H1 (cell line): Measurements from ENCODE around the gene WNK4. TPM values are rescaled to one million over a fixed set of nuclear protein-coding genes. Genes with fewer than 3 reads are reported as not detected.

ENCODE experiments used
- CHD7 ChIP-seq: fragments of 300-600 bp; sonication (generic); IDR thresholded peaks from 2 replicates; pipeline ENCODE4 v1.7.1; 2012; ENCODE audit warnings: low read length, moderate library complexity, mild to moderate bottlenecking, inconsistent platforms; ENCODE audit not compliant: insufficient replicate concordance
- E2F6 ChIP-seq: IDR thresholded peaks from 2 replicates; pipeline ENCODE4 v1.6.1; 2012; ENCODE audit warnings: inconsistent platforms
- GTF2F1 ChIP-seq: IDR thresholded peaks from 2 replicates; pipeline ENCODE4 v1.6.1; 2012; ENCODE audit warnings: low read depth, low read length, improper control_type of control experiment, borderline replicate concordance
- NANOG ChIP-seq: IDR thresholded peaks from 2 replicates; pipeline ENCODE4 v1.6.1; 2011; ENCODE audit warnings: low read length, low read depth, mild to moderate bottlenecking, inconsistent platforms; ENCODE audit not compliant: insufficient read depth, poor library complexity, severe bottlenecking
- SP4 ChIP-seq: IDR thresholded peaks from 2 replicates; pipeline ENCODE4 v1.6.1; 2012; ENCODE audit warnings: low read length, inconsistent platforms
- polyA plus RNA-seq, 7 experiments: library from polyadenylated mRNA; depleted of rRNA in 3 of 7; stranded (reverse) in 5 of 7; unstranded in 2 of 7; fragments of >200 nt in 5 of 7; fragments of 200-250 nt in 2 of 7; gene quantifications; 1 replicate in 5 of 7; 2 replicates in 1 of 7; 4 replicates in 1 of 7; pipeline versions ENCODE4 v1.2.1 to v1.2.3, GENCODE V29; 2011 to 2013; ENCODE audit warnings: missing spikeins in 2 of 7, mixed read lengths in 2 of 7
- total RNA-seq: library from RNA; stranded (reverse); fragmentation: NEBNext Ultra II Directional; extraction: Animal tissue kit (Norgen Biotek cat#: 25700); gene quantifications from 2 replicates; pipeline ENCODE4 v1.2.1, GENCODE V29; 2021
- TF ChIP-seq, protein P1 (sequence below), 3 experiments: IDR thresholded peaks; 1 replicate in 2 of 3; 2 replicates in 1 of 3; pipeline versions ENCODE4 v1.5.1 to v1.6.1; 2011; ENCODE audit warnings: low read length in 3 of 3, mild to moderate bottlenecking in 3 of 3, inconsistent platforms in 2 of 3, low read depth in 1 of 3, moderate library complexity in 1 of 3; ENCODE audit not compliant: insufficient read depth in 1 of 3; ENCODE audit errors: control extremely low read depth in 1 of 3

Gene WNK4
- total and polyA plus RNA-seq, 2 of the 8 experiments (the other 6 are each of a cell fraction or from before 2014, with no cell fraction given): 0.21 to 1.7 TPM

DNA sequence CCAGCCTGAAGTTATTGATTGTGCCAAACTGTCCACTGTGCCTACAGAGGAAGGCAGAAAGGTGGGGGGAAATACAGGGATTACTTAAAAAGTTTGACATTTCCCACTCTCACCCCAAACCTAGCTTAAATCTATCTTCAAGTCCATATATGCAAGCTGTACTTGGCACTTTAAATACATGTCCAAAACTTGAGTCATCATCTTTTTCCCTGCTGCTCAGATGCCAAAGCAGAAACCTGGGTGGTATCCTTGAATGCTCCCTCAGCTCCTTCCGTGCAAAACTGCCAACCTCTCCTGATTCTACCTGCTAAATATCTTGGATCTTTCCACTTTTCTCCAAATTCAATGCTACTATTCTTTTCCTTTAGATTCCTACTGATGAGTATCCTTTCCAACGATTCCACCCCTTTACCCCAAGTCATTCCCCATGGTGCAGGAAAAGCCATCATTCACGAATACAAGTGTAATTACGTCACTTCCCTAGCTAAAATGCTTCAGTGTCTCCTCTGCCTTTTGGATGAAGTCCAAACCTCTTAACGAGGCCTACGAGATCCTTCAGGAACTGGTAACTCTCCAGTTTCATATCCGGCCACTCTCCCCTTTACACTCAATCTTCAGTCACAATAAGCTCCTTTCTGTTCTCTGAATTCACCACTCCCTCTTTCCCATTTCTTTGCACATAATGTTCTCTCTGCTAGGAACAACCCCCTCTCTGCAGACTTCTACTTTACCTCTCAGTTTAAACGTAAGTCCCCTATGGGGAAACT, 34.4 kb downstream of the WNK4 start (continued):
- TF ChIP-seq CHD7: no peak
- TF ChIP-seq E2F6: no peak
- no peak for TF ChIP-seq SP4
- TF ChIP-seq, protein P1, sequence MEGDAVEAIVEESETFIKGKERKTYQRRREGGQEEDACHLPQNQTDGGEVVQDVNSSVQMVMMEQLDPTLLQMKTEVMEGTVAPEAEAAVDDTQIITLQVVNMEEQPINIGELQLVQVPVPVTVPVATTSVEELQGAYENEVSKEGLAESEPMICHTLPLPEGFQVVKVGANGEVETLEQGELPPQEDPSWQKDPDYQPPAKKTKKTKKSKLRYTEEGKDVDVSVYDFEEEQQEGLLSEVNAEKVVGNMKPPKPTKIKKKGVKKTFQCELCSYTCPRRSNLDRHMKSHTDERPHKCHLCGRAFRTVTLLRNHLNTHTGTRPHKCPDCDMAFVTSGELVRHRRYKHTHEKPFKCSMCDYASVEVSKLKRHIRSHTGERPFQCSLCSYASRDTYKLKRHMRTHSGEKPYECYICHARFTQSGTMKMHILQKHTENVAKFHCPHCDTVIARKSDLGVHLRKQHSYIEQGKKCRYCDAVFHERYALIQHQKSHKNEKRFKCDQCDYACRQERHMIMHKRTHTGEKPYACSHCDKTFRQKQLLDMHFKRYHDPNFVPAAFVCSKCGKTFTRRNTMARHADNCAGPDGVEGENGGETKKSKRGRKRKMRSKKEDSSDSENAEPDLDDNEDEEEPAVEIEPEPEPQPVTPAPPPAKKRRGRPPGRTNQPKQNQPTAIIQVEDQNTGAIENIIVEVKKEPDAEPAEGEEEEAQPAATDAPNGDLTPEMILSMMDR (IDR thresholded peaks at IDR 0.05; ENCODE audit: control extremely low read depth in 1 of 3, insufficient read depth in 1 of 3, low read depth in 1 of 3, low read length in 3 of 3): no peak
- no peak for TF ChIP-seq NANOG
- no peak for TF ChIP-seq GTF2F1
